Mammary epithelial cell (primary cell): ENCODE measurements around the gene LIPC.

ENCODE experiments used
- EZH2 ChIP-seq: IDR thresholded peaks from 2 replicates; pipeline ENCODE4 v1.6.1; 2012; ENCODE audit warnings: low read length, inconsistent platforms, borderline replicate concordance
- TF ChIP-seq, protein P1 (sequence below), 2 donors: IDR thresholded peaks in 1 of 2; conservative IDR thresholded peaks in 1 of 2; 2 replicates each; pipeline ENCODE4 v1.5.1; 2011 to 2012; ENCODE audit warnings: inconsistent platforms in 2 of 2, low read length in 2 of 2, mild to moderate bottlenecking in 2 of 2, control low read depth in 1 of 2, low read depth in 1 of 2; ENCODE audit not compliant: insufficient read depth in 1 of 2; ENCODE audit errors: extremely low read depth in 1 of 2

DNA sequence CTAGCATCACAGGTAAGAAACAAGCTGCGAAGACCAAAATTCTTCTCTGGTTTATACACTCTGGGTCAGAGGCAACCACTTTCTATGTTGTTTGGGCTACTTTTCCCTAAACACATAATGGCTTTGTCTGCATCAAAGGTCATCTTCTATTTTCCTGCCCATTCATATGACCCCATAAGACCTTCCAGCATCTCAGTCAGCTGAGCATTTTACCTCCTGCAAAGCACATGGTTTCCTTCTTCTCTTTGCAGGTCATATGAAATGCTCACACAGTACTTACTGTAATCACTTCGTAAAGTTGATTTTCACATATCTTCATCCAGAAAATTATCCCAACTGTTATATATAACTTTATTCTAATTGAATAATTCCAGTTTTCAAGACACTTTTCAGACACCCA is 34.8 kb downstream of the LIPC start:
- TF ChIP-seq, protein P1, sequence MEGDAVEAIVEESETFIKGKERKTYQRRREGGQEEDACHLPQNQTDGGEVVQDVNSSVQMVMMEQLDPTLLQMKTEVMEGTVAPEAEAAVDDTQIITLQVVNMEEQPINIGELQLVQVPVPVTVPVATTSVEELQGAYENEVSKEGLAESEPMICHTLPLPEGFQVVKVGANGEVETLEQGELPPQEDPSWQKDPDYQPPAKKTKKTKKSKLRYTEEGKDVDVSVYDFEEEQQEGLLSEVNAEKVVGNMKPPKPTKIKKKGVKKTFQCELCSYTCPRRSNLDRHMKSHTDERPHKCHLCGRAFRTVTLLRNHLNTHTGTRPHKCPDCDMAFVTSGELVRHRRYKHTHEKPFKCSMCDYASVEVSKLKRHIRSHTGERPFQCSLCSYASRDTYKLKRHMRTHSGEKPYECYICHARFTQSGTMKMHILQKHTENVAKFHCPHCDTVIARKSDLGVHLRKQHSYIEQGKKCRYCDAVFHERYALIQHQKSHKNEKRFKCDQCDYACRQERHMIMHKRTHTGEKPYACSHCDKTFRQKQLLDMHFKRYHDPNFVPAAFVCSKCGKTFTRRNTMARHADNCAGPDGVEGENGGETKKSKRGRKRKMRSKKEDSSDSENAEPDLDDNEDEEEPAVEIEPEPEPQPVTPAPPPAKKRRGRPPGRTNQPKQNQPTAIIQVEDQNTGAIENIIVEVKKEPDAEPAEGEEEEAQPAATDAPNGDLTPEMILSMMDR (conservative IDR thresholded peaks at IDR 0.05 in 1 of 2, IDR thresholded peaks at IDR 0.05 in 1 of 2; ENCODE audit: extremely low read depth in 1 of 2, insufficient read depth in 1 of 2, low read depth in 1 of 2, low read length in 2 of 2) = no peak
- TF ChIP-seq EZH2 = no peak
